ENCODE data around the gene MYO7B. TPM values are rescaled to one million over a fixed set of nuclear protein-coding genes. Genes with fewer than 3 reads are reported as not detected.
A peak's percentile ranks its signal among the peaks of the same experiment; 100 is the strongest.

Gene MYO7B
- total RNA-seq, 1 experiment from 2014 or later: 28.0 TPM

DNA sequence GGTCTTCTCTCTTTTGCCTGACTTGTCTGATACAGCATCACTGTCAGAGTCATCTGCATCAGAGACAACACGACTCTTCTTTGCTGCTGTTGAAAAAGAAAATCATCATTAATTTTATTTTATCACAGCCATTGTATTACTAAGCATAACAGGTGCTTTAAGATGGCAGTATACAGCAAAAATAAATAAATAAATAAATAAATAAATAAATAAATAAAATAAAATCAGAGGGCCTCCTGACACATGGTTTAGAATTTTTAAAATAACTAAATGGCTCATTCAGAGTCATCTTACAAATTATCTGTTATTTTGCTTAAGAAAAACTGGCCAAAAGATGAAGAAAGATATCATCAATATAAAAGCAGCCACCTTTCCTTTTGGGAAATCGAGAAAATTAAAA, 32.0 kb upstream of the MYO7B start:
- H3K79me2 ChIP-seq (ENCODE audit: low read length): peaks cover 55% of the 10 kb centered on the region
- H4K20me1 ChIP-seq (ENCODE audit: low read length): peaks cover 19% of the 10 kb centered on the region
- no peaks in the 10 kb centered on the region for H3K9me2 ChIP-seq (replicated peaks; ENCODE audit: low read length)
- TF ChIP-seq EZH2phosphoT487 (IDR thresholded peaks at IDR 0.05; ENCODE audit: borderline replicate concordance, low read length): no peak
- no peak for TF ChIP-seq EZH2 (IDR thresholded peaks at IDR 0.05; ENCODE audit: low read length, unreplicated experiment)
- TF ChIP-seq, protein P1, sequence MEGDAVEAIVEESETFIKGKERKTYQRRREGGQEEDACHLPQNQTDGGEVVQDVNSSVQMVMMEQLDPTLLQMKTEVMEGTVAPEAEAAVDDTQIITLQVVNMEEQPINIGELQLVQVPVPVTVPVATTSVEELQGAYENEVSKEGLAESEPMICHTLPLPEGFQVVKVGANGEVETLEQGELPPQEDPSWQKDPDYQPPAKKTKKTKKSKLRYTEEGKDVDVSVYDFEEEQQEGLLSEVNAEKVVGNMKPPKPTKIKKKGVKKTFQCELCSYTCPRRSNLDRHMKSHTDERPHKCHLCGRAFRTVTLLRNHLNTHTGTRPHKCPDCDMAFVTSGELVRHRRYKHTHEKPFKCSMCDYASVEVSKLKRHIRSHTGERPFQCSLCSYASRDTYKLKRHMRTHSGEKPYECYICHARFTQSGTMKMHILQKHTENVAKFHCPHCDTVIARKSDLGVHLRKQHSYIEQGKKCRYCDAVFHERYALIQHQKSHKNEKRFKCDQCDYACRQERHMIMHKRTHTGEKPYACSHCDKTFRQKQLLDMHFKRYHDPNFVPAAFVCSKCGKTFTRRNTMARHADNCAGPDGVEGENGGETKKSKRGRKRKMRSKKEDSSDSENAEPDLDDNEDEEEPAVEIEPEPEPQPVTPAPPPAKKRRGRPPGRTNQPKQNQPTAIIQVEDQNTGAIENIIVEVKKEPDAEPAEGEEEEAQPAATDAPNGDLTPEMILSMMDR (conservative IDR thresholded peaks at IDR 0.05; ENCODE audit: low read depth, low read length): no peak
- no peak overlapping the region for H3K4me3 ChIP-seq (ENCODE audit: low read length)
- intact Hi-C loops (cut with micrococcal nuclease): no loop called here
- H3K9me3 ChIP-seq (ENCODE audit: low read length): no peaks in the 10 kb centered on the region
- ChIA-PET CTCF (no interaction called here), POLR2A (ENCODE audit: unreplicated experiment) (no interaction called here)
- no TSS peak for BruUV-seq (replicated peaks)
- DNase-seq (no peak), ATAC-seq (no peak)
- H3K4me1 ChIP-seq (ENCODE audit: insufficient read depth, low read length): peaks cover 32% of the 10 kb centered on the region
- H2AFZ ChIP-seq (ENCODE audit: low read length): no peak overlapping the region
- no peak overlapping the region for H3K9ac ChIP-seq (ENCODE audit: low read length)
- peaks cover 62% of the 10 kb centered on the region for H3K36me3 ChIP-seq (ENCODE audit: low read depth, low read length)
- H3F3A ChIP-seq (ENCODE audit: low read length, unreplicated experiment): no peaks in the 10 kb centered on the region
- H3K4me2 ChIP-seq (ENCODE audit: low read length): no peak overlapping the region
- H3K27ac ChIP-seq (ENCODE audit: low read length): no peak overlapping the region
- H3K27me3 ChIP-seq (ENCODE audit: low read length): no peaks in the 10 kb centered on the region

DNA sequence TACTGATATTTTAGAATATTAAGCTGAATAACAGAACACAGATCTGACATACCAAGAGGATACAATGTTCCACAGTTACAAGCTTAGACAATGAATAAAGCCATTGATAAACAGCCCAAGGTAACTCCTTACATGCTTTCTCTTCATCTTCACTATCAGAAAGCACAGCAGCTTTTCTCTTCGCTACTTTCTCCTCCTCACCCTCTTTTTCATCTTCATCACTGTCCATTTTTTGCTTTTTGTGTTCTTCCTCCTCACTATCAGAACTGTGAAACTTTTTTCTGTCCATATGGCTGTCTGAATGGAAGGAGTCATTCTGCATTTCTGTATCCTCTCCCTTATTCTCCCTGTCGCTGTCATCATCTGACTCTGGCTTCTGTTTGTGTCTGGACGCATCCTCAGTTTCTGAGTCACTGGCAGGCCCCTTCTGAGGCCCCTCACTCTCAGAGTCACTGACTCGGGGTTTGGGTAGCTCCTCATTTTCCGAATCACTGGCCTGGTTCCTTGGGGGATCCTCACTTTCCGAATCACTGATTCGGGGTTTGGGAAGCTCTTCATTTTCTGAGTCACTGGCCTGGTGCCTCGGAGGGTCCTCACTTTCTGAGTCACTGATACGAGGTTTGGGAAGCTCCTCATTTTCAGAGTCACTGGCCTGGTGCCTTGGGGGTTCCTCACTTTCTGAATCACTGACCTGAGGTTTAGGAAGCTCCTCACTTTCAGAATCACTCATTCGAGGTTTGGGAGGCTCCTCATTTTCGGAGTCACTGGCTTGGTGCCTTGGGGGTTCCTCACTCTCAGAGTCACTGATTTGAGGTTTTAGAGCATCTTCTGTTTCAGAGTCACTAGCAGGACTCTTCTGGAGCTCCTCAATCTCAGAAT, 30.7 kb upstream of the MYO7B start:
- Histone ChIP-seq H3K36me3 (ENCODE audit: low read depth, low read length) (peaks cover 56% of the 10 kb centered on the region), H3K4me1 (ENCODE audit: insufficient read depth, low read length) (peaks cover 32% of the 10 kb centered on the region), H4K20me1 (ENCODE audit: low read length) (peaks cover 19% of the 10 kb centered on the region), H2AFZ (ENCODE audit: low read length) (no peak overlapping the region), H3F3A (ENCODE audit: low read length, unreplicated experiment) (peaks cover 6% of the 10 kb centered on the region), H3K9me3 (ENCODE audit: low read length) (no peaks in the 10 kb centered on the region), H3K4me2 (ENCODE audit: low read length) (no peak overlapping the region), H3K27me3 (ENCODE audit: low read length) (no peaks in the 10 kb centered on the region), H3K9me2 (replicated peaks; ENCODE audit: low read length) (no peaks in the 10 kb centered on the region), H3K4me3 (ENCODE audit: low read length) (no peak overlapping the region), H3K79me2 (ENCODE audit: low read length) (peaks cover 64% of the 10 kb centered on the region), H3K9ac (ENCODE audit: low read length) (no peak overlapping the region), H3K27ac (ENCODE audit: low read length) (no peak overlapping the region)
- CTCF ChIA-PET: no interaction called here
- intact Hi-C loops (cut with micrococcal nuclease): no loop called here
- POLR2A ChIA-PET (ENCODE audit: unreplicated experiment): no interaction called here
- TF ChIP-seq EZH2 (IDR thresholded peaks at IDR 0.05; ENCODE audit: low read length, unreplicated experiment) (no peak), EZH2phosphoT487 (IDR thresholded peaks at IDR 0.05; ENCODE audit: borderline replicate concordance, low read length) (no peak)
- TF ChIP-seq, protein P1 (conservative IDR thresholded peaks at IDR 0.05; ENCODE audit: low read depth, low read length): no peak
- ATAC-seq (no peak), DNase-seq (no peak)
- TSS peak; percentile 71 for BruUV-seq (replicated peaks)

DNA sequence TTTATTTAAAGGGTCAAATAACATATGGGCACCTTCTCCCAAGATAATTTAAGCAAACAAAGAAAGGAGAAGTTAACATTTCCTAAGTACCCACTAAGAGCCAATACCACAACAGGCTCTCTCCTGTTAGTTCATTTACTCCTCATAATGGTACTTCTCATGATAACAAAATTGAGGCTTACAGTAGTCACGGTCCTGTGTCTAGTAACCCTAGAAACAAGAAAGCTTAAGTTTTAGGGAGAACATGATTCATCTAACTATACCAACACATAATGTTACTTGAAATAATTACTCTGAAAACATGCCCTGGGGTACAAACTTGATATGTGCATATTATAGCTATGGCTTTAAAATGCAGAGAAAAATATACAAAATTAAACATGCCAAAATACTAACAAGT, 29.0 kb upstream of the MYO7B start:
- no TSS peak for BruUV-seq (replicated peaks)
- Histone ChIP-seq H4K20me1 (ENCODE audit: low read length) (peaks cover 19% of the 10 kb centered on the region), H2AFZ (ENCODE audit: low read length) (no peak overlapping the region), H3K27me3 (ENCODE audit: low read length) (no peaks in the 10 kb centered on the region), H3K79me2 (ENCODE audit: low read length) (peaks cover 82% of the 10 kb centered on the region), H3K9me2 (replicated peaks; ENCODE audit: low read length) (no peaks in the 10 kb centered on the region), H3F3A (ENCODE audit: low read length, unreplicated experiment) (peaks cover 6% of the 10 kb centered on the region), H3K36me3 (ENCODE audit: low read depth, low read length) (peaks cover 49% of the 10 kb centered on the region), H3K4me1 (ENCODE audit: insufficient read depth, low read length) (peaks cover 42% of the 10 kb centered on the region), H3K9ac (ENCODE audit: low read length) (no peak overlapping the region), H3K4me2 (ENCODE audit: low read length) (no peak overlapping the region), H3K27ac (ENCODE audit: low read length) (no peak overlapping the region), H3K4me3 (ENCODE audit: low read length) (no peak overlapping the region), H3K9me3 (ENCODE audit: low read length) (no peaks in the 10 kb centered on the region)
- intact Hi-C loops (cut with micrococcal nuclease): no loop called here
- ChIA-PET CTCF (no interaction called here), POLR2A (ENCODE audit: unreplicated experiment) (no interaction called here)
- ATAC-seq (no peak), DNase-seq (no peak)
- TF ChIP-seq EZH2phosphoT487 (IDR thresholded peaks at IDR 0.05; ENCODE audit: borderline replicate concordance, low read length): no peak
